ENCODE data around the gene RBM47.

RBM47 gene

DNA sequence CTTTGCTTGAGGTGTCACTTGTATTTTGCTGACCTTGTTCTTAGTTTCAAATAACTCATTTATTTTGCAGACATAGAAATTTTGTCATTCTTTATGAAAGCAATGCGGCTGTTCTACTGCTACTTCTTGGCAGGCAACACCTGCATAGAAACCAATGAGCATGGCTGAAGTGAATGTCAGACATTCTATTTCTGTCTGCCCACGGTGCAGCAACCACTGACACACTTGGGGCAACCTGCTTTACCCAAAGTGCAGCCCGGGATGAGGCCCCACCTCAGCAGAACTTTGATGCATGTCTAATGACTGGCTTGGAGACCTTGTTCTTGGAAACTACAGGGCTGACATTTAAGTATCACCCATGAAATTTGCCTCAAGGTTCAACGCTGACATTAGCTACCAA, 93.6 kb downstream of the RBM47 start:
- H3K36me3 ChIP-seq (ENCODE audit: control insufficient read depth in 2 of 2, insufficient read depth in 1 of 2, low read length in 2 of 2), result no peaks in the 10 kb centered on the region
- ChIA-PET POLR2A (no interaction called here), CTCF (no interaction called here)
- no peak for TF ChIP-seq ZNF792 (tag by site-specific recombination; IDR thresholded peaks at IDR 0.05)
- TF ChIP-seq, protein P1, sequence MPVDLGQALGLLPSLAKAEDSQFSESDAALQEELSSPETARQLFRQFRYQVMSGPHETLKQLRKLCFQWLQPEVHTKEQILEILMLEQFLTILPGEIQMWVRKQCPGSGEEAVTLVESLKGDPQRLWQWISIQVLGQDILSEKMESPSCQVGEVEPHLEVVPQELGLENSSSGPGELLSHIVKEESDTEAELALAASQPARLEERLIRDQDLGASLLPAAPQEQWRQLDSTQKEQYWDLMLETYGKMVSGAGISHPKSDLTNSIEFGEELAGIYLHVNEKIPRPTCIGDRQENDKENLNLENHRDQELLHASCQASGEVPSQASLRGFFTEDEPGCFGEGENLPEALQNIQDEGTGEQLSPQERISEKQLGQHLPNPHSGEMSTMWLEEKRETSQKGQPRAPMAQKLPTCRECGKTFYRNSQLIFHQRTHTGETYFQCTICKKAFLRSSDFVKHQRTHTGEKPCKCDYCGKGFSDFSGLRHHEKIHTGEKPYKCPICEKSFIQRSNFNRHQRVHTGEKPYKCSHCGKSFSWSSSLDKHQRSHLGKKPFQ (tag by site-specific recombination; IDR thresholded peaks at IDR 0.05), result no peak
- no peak for TF ChIP-seq ZFP3 (tag by site-specific recombination; IDR thresholded peaks at IDR 0.05; ENCODE audit: low read depth)
- TF ChIP-seq MEIS1 (CRISPR knock-in tag; IDR thresholded peaks at IDR 0.05; ENCODE audit: borderline replicate concordance), result no peak
- no peak for TF ChIP-seq ZNF211 (tag by site-specific recombination; IDR thresholded peaks at IDR 0.05; ENCODE audit: low read depth)
- TF ChIP-seq ZNF292 (tag by site-specific recombination; IDR thresholded peaks at IDR 0.05; ENCODE audit: borderline replicate concordance, low read depth), result no peak
- TF ChIP-seq ZXDB (tag by site-specific recombination; IDR thresholded peaks at IDR 0.05), result no peak
- TF ChIP-seq, protein P2, sequence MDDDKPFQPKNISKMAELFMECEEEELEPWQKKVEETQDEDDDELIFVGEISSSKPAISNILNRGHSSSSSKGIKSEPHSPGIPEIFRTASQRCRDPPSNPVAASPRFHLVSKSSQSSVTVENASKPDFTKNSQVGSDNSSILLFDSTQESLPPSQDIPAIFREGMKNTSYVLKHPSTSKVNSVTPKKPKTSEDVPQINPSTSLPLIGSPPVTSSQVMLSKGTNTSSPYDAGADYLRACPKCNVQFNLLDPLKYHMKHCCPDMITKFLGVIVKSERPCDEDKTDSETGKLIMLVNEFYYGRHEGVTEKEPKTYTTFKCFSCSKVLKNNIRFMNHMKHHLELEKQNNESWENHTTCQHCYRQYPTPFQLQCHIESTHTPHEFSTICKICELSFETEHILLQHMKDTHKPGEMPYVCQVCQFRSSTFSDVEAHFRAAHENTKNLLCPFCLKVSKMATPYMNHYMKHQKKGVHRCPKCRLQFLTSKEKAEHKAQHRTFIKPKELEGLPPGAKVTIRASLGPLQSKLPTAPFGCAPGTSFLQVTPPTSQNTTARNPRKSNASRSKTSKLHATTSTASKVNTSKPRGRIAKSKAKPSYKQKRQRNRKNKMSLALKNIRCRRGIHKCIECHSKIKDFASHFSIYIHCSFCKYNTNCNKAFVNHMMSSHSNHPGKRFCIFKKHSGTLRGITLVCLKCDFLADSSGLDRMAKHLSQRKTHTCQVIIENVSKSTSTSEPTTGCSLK (tag by site-specific recombination; IDR thresholded peaks at IDR 0.05), result no peak
- TF ChIP-seq ZEB2 (tag by site-specific recombination; IDR thresholded peaks at IDR 0.05), result no peak
- TF ChIP-seq, protein P3, sequence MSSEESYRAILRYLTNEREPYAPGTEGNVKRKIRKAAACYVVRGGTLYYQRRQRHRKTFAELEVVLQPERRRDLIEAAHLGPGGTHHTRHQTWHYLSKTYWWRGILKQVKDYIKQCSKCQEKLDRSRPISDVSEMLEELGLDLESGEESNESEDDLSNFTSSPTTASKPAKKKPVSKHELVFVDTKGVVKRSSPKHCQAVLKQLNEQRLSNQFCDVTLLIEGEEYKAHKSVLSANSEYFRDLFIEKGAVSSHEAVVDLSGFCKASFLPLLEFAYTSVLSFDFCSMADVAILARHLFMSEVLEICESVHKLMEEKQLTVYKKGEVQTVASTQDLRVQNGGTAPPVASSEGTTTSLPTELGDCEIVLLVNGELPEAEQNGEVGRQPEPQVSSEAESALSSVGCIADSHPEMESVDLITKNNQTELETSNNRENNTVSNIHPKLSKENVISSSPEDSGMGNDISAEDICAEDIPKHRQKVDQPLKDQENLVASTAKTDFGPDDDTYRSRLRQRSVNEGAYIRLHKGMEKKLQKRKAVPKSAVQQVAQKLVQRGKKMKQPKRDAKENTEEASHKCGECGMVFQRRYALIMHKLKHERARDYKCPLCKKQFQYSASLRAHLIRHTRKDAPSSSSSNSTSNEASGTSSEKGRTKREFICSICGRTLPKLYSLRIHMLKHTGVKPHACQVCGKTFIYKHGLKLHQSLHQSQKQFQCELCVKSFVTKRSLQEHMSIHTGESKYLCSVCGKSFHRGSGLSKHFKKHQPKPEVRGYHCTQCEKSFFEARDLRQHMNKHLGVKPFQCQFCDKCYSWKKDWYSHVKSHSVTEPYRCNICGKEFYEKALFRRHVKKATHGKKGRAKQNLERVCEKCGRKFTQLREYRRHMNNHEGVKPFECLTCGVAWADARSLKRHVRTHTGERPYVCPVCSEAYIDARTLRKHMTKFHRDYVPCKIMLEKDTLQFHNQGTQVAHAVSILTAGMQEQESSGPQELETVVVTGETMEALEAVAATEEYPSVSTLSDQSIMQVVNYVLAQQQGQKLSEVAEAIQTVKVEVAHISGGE (tag by site-specific recombination; conservative IDR thresholded peaks at IDR 0.05; ENCODE audit: low read depth), result no peak
- TF ChIP-seq ZIC2 (tag by site-specific recombination; IDR thresholded peaks at IDR 0.05), result no peak
- TF ChIP-seq ZNF747 (tag by site-specific recombination; IDR thresholded peaks at IDR 0.05), result no peak
- TF ChIP-seq, protein P4, sequence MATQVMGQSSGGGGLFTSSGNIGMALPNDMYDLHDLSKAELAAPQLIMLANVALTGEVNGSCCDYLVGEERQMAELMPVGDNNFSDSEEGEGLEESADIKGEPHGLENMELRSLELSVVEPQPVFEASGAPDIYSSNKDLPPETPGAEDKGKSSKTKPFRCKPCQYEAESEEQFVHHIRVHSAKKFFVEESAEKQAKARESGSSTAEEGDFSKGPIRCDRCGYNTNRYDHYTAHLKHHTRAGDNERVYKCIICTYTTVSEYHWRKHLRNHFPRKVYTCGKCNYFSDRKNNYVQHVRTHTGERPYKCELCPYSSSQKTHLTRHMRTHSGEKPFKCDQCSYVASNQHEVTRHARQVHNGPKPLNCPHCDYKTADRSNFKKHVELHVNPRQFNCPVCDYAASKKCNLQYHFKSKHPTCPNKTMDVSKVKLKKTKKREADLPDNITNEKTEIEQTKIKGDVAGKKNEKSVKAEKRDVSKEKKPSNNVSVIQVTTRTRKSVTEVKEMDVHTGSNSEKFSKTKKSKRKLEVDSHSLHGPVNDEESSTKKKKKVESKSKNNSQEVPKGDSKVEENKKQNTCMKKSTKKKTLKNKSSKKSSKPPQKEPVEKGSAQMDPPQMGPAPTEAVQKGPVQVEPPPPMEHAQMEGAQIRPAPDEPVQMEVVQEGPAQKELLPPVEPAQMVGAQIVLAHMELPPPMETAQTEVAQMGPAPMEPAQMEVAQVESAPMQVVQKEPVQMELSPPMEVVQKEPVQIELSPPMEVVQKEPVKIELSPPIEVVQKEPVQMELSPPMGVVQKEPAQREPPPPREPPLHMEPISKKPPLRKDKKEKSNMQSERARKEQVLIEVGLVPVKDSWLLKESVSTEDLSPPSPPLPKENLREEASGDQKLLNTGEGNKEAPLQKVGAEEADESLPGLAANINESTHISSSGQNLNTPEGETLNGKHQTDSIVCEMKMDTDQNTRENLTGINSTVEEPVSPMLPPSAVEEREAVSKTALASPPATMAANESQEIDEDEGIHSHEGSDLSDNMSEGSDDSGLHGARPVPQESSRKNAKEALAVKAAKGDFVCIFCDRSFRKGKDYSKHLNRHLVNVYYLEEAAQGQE (tag by site-specific recombination; IDR thresholded peaks at IDR 0.05), result no peak
- TF ChIP-seq ZNF561 (tag by site-specific recombination; IDR thresholded peaks at IDR 0.05; ENCODE audit: borderline replicate concordance), result no peak
- no peak for TF ChIP-seq SP3 (tag by site-specific recombination; IDR thresholded peaks at IDR 0.05)
- H3K4me3 ChIP-seq (ENCODE audit: low read depth, low read length), result no peak overlapping the region
- no peak overlapping the region for H3K27ac ChIP-seq (ENCODE audit: extremely low read depth, low read depth, low read length)
- H3K9me3 ChIP-seq (ENCODE audit: control insufficient read depth, insufficient read depth, low read depth, low read length), result no peaks in the 10 kb centered on the region
- H3K4me1 ChIP-seq (ENCODE audit: control insufficient read depth, insufficient read depth, low read length), result no peaks in the 10 kb centered on the region

DNA sequence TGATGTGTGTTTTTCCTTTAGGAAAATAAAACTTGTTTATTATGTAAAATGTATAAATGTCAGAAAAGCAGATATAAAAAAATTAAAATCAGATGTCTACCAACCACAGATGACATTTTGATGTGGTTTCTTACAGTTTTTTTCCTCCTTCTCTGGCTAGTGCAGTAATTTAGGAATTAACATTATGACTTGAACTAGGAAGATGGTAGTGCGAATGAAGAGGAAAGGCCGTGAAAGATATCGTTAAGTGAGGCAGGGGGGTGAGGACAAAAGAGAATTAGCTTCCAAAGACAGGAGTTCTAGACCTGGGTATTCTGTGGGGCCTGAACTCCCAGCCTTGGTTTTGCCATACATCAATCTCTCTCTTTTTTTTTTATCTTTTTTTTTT, 98.0 kb downstream of the RBM47 start:
- CTCF ChIA-PET, result interaction anchor here (0.6 kb wide), 1 partner anchor 1629 kb away, joined by 3 read pairs; no protein-coding TSS in a partner anchor
- H3K36me3 ChIP-seq (ENCODE audit: control insufficient read depth in 2 of 2, insufficient read depth in 1 of 2, low read length in 2 of 2), result no peaks in the 10 kb centered on the region
- POLR2A ChIA-PET, result no interaction called here
- no peaks in the 10 kb centered on the region for H3K9me3 ChIP-seq (ENCODE audit: control insufficient read depth, insufficient read depth, low read depth, low read length)
- H3K4me3 ChIP-seq (ENCODE audit: low read depth, low read length), result no peak overlapping the region
- H3K4me1 ChIP-seq (ENCODE audit: control insufficient read depth, insufficient read depth, low read length), result no peaks in the 10 kb centered on the region
- H3K27ac ChIP-seq (ENCODE audit: extremely low read depth, low read depth, low read length), result no peak overlapping the region
- TF ChIP-seq ZNF623 (tag by site-specific recombination; IDR thresholded peaks at IDR 0.05) (no peak), SP2 (tag by site-specific recombination; IDR thresholded peaks at IDR 0.05) (no peak), ZNF473 (tag by site-specific recombination; IDR thresholded peaks at IDR 0.05) (no peak), PRDM1 (tag by site-specific recombination; IDR thresholded peaks at IDR 0.05) (no peak), ZNF23 (tag by site-specific recombination; IDR thresholded peaks at IDR 0.05; ENCODE audit: borderline replicate concordance) (no peak), RBAK (tag by site-specific recombination; IDR thresholded peaks at IDR 0.05) (no peak), KLF7 (tag by site-specific recombination; IDR thresholded peaks at IDR 0.05; ENCODE audit: borderline replicate concordance) (no peak), ZEB2 (tag by site-specific recombination; IDR thresholded peaks at IDR 0.05) (no peak), ZNF16 (tag by site-specific recombination; IDR thresholded peaks at IDR 0.05; ENCODE audit: low read depth) (no peak), ZNF146 (tag by site-specific recombination; IDR thresholded peaks at IDR 0.05) (no peak)
- TF ChIP-seq, protein P5, sequence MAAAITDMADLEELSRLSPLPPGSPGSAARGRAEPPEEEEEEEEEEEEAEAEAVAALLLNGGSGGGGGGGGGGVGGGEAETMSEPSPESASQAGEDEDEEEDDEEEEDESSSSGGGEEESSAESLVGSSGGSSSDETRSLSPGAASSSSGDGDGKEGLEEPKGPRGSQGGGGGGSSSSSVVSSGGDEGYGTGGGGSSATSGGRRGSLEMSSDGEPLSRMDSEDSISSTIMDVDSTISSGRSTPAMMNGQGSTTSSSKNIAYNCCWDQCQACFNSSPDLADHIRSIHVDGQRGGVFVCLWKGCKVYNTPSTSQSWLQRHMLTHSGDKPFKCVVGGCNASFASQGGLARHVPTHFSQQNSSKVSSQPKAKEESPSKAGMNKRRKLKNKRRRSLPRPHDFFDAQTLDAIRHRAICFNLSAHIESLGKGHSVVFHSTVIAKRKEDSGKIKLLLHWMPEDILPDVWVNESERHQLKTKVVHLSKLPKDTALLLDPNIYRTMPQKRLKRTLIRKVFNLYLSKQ (tag by site-specific recombination; IDR thresholded peaks at IDR 0.05; ENCODE audit: borderline replicate concordance), result no peak
